Thyroid gland (tissue), 4 donors: ENCODE measurements around the gene RFX4.

Source experiments
- POLR2A ChIP-seq, 2 donors: fragments of 450-650 bp; IDR thresholded peaks; one replicate each; pipeline ENCODE4 v1.6.1; 2017; ENCODE audit warnings: antibody characterized with exemption in 2 of 2, mild to moderate bottlenecking in 2 of 2, moderate library complexity in 1 of 2
- TF ChIP-seq, protein P1 (sequence below), 6 experiments: fragments of 200-600 bp in 3 of 6; fragments of 450-650 bp in 3 of 6; sonication (generic) in 3 of 6; IDR thresholded peaks; one replicate each; pipeline ENCODE4 v1.5.1; 2016 to 2019; ENCODE audit warnings: antibody characterized with exemption in 6 of 6, mild to moderate bottlenecking in 2 of 6, inconsistent platforms in 1 of 6, moderate library complexity in 1 of 6

DNA sequence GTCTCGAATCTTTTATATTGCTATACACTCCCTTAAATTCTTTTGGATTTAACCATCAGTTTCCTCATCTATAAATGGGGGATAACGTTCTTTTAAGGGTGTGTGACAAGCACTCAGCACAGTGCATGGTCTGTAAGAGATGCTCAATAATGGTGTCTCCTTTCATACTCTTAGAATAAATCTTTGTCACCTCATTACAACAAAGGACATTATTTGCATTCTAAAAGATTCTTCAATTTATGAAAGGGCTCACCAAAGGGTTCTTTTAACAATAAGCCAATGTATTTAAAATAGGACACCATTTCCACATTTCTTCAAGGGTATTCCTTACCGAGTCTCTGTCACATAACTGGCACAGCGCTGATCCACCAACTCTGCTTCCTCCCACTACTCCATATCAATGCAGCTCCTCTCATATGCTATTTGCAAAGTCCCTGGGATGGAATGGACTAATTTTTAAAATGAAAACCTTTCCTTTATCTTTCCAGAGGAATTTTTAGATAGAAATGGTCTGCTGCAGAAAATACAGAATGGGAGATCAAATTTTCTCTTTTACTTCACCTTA is 162.5 kb downstream of the RFX4 start:
- no peak for TF ChIP-seq POLR2A (IDR thresholded peaks at IDR 0.05)
- TF ChIP-seq, protein P1, sequence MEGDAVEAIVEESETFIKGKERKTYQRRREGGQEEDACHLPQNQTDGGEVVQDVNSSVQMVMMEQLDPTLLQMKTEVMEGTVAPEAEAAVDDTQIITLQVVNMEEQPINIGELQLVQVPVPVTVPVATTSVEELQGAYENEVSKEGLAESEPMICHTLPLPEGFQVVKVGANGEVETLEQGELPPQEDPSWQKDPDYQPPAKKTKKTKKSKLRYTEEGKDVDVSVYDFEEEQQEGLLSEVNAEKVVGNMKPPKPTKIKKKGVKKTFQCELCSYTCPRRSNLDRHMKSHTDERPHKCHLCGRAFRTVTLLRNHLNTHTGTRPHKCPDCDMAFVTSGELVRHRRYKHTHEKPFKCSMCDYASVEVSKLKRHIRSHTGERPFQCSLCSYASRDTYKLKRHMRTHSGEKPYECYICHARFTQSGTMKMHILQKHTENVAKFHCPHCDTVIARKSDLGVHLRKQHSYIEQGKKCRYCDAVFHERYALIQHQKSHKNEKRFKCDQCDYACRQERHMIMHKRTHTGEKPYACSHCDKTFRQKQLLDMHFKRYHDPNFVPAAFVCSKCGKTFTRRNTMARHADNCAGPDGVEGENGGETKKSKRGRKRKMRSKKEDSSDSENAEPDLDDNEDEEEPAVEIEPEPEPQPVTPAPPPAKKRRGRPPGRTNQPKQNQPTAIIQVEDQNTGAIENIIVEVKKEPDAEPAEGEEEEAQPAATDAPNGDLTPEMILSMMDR (IDR thresholded peaks at IDR 0.05) = no peak
